OCI-LY7 (cell line): ENCODE results near the gene NIPBL. TPM values are rescaled to one million over a fixed set of nuclear protein-coding genes. Genes with fewer than 3 reads are reported as not detected.

ENCODE experiments used
- Bru-seq: library from RNA; stranded (reverse); fragments of 400-500 nt; gene quantifications from one replicate; lab custom pipeline; 2021; lab: Mats Ljungman, UMichigan
- BruChase-seq, 2 experiments: library from RNA; stranded (reverse); fragments of 400-500 nt; gene quantifications; one replicate each; lab custom pipeline; 2021; lab: Mats Ljungman, UMichigan
- BruUV-seq: library from RNA; stranded (reverse); fragments of 400-500 nt; replicated peaks from 2 replicates; lab custom pipeline; 2021; lab: Mats Ljungman, UMichigan
- CTCF ChIA-PET: fragments of 300-600 bp; sonication (Branson Sonifier 250); formaldehyde crosslinking; loops from one replicate; lab custom pipeline; 2022; ENCODE audit warnings: antibody characterized with exemption; ENCODE audit not compliant: unreplicated experiment; lab: Charles Lee
- POLR2A ChIA-PET: fragments of 300-600 bp; sonication (Branson Sonifier 250); formaldehyde crosslinking; loops from one replicate; lab custom pipeline; 2022; ENCODE audit warnings: antibody characterized with exemption; lab: Charles Lee
- DNase-seq: peaks from one replicate; pipeline ENCODE4 v3.0.0-alpha.2; 2015; ENCODE audit warnings: low spot score
- H2AFZ ChIP-seq: fragments of 200-600 bp; sonication (generic), shearing (Covaris generic); 2 replicates; pipeline ENCODE4 v1.6.1; 2014; ENCODE audit warnings: mild to moderate bottlenecking, antibody characterized with exemption, low read length, moderate library complexity
- H3K27ac ChIP-seq: fragments of 200-600 bp; sonication (generic); 2 replicates; pipeline ENCODE4 v1.5.1; 2014; ENCODE audit warnings: mixed run types, low read depth, mild to moderate bottlenecking, moderate library complexity, low read length, inconsistent platforms; ENCODE audit not compliant: poor library complexity, severe bottlenecking
- H3K36me3 ChIP-seq: fragments of 200-600 bp; sonication (generic); 2 replicates; pipeline ENCODE4 v1.6.1; 2014; ENCODE audit warnings: mild to moderate bottlenecking, antibody characterized with exemption, low read length, moderate library complexity, mixed read lengths; ENCODE audit not compliant: insufficient read depth
- H3K4me1 ChIP-seq: fragments of 200-600 bp; sonication (generic); 2 replicates; pipeline ENCODE4 v1.5.1; 2014; ENCODE audit warnings: mild to moderate bottlenecking, low read length; ENCODE audit not compliant: insufficient read depth, poor library complexity, severe bottlenecking
- H3K4me2 ChIP-seq: fragments of 200-600 bp; sonication (generic); 2 replicates; pipeline ENCODE4 v1.6.1; 2014; ENCODE audit warnings: mild to moderate bottlenecking, low read length
- H3K4me3 ChIP-seq: fragments of 200-600 bp; sonication (generic); 2 replicates; pipeline ENCODE4 v1.5.1; 2014; ENCODE audit warnings: mild to moderate bottlenecking, low read depth, low read length; ENCODE audit not compliant: poor library complexity, severe bottlenecking
- H3K79me2 ChIP-seq: fragments of 200-600 bp; sonication (generic); 2 replicates; pipeline ENCODE4 v1.6.1; 2016; ENCODE audit warnings: low read depth, mild to moderate bottlenecking, low read length, moderate library complexity, mixed read lengths; ENCODE audit not compliant: insufficient read depth
- H3K9me2 ChIP-seq: fragments of 200-600 bp; sonication (generic); 2 replicates; pipeline ENCODE4 v1.6.1; 2016; ENCODE audit warnings: mild to moderate bottlenecking, low read length, mixed read lengths; ENCODE audit not compliant: insufficient read depth
- H3K9me3 ChIP-seq: fragments of 200-600 bp; sonication (generic); 2 replicates; pipeline ENCODE4 v1.6.1; 2014; ENCODE audit warnings: mild to moderate bottlenecking, mixed run types, low read length, mixed read lengths
- H4K20me1 ChIP-seq: fragments of 200-600 bp; sonication (generic); 2 replicates; pipeline ENCODE4 v1.6.1; 2014; ENCODE audit warnings: mild to moderate bottlenecking, antibody characterized with exemption, low read length, moderate library complexity, mixed read lengths; ENCODE audit not compliant: insufficient read depth
- EZH2phosphoT487 ChIP-seq: fragments of 200-600 bp; sonication (generic); IDR thresholded peaks from 2 replicates; pipeline ENCODE4 v1.6.1; 2018; ENCODE audit warnings: low read depth, borderline replicate concordance, mild to moderate bottlenecking, mixed run types, antibody characterized with exemption, low read length, moderate library complexity, mixed read lengths
- intact Hi-C: fragments of 100-400 bp; cut with micrococcal nuclease; formaldehyde crosslinking; loops from one replicate; pipeline ENCODE4 v1.10.0; 2022; ENCODE audit not compliant: unreplicated experiment
- long read RNA-seq: library from polyadenylated mRNA; stranded (forward); transcript quantifications from one replicate; pipeline ENCODE4 v2.0.0, GENCODE V29; 2022
- total RNA-seq, 2 experiments: library from RNA; depleted of rRNA in 1 of 2; stranded (reverse); fragments of >200 nt in 1 of 2; shearing (Covaris generic) in 1 of 2; gene quantifications; 2 replicates each; pipeline ENCODE4 v1.2.3, GENCODE V29; 2014 to 2022
- TF ChIP-seq, protein P1 (sequence below): fragments of 200-600 bp; sonication (generic); conservative IDR thresholded peaks from 2 replicates; pipeline ENCODE4 v1.5.1; 2014; ENCODE audit warnings: mild to moderate bottlenecking, antibody characterized with exemption, low read length, moderate library complexity, mixed read lengths

The NIPBL gene
- total RNA-seq (2014; rRNA removed; shearing (Covaris generic)) = 24.9 and 29.1 TPM in 2 replicates
- 56.1 and 61.5 TPM in 2 replicates for total RNA-seq (2022)
- Bru-seq, nascent RNA = percentile 92 among the genes with signal in this experiment
- BruChase-seq, experiment 1, labeled RNA remaining after a 6-hour chase = percentile 77 among the genes with signal in this experiment
- percentile 85 among the genes with signal in this experiment for BruChase-seq, experiment 2, labeled RNA remaining after a 2-hour chase
- long read RNA-seq, partial matches to known transcripts = 11 of 19 reads
- long read RNA-seq, other reads (novel, unspliced or antisense) = 8 of 19 reads

- Histone ChIP-seq H3K9me2 (no peaks in the 10 kb centered on the region), H3K4me2 (peak within 1 kb of the TSS; percentile 98), H3K4me3 (peak within 1 kb of the TSS; percentile 82), H3K79me2 (peaks cover 96% of the 10 kb centered on the region), H3K36me3 (peaks cover 17% of the 10 kb centered on the region), H2AFZ (peak within 1 kb of the TSS; percentile 69), H4K20me1 (peaks cover 68% of the 10 kb centered on the region), H3K9me3 (no peaks in the 10 kb centered on the region), H3K4me1 (peaks cover 44% of the 10 kb centered on the region), H3K27ac (peak within 1 kb of the TSS; percentile 91)
- TF ChIP-seq, protein P1, sequence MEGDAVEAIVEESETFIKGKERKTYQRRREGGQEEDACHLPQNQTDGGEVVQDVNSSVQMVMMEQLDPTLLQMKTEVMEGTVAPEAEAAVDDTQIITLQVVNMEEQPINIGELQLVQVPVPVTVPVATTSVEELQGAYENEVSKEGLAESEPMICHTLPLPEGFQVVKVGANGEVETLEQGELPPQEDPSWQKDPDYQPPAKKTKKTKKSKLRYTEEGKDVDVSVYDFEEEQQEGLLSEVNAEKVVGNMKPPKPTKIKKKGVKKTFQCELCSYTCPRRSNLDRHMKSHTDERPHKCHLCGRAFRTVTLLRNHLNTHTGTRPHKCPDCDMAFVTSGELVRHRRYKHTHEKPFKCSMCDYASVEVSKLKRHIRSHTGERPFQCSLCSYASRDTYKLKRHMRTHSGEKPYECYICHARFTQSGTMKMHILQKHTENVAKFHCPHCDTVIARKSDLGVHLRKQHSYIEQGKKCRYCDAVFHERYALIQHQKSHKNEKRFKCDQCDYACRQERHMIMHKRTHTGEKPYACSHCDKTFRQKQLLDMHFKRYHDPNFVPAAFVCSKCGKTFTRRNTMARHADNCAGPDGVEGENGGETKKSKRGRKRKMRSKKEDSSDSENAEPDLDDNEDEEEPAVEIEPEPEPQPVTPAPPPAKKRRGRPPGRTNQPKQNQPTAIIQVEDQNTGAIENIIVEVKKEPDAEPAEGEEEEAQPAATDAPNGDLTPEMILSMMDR = no peak
- TF ChIP-seq EZH2phosphoT487 = no peak
- BruUV-seq = no TSS peak
- DNase-seq = peak; percentile 93
- intact Hi-C loops = loop anchor here (1.0 to 10.0 kb wide), 6 partner anchors 66 to 1962 kb away; partner anchors contain the start of genes BRIX1 and RAD1
- CTCF ChIA-PET = no interaction called here
- POLR2A ChIA-PET = interaction anchor here (0.6 to 2.3 kb wide), 5 partner anchors 9 to 461 kb away, joined by 3 to 11 read pairs (median 4); no protein-coding TSS in a partner anchor
These were observed at the start of gene NIPBL for GRCh38 chr5:36876299-36876964. TSS of gene NIPBL (plus strand) at chr5:36876769. CDS start at chr5:36953697, 76,928 bp downstream.

- Histone ChIP-seq H3K4me3 (no peak overlapping the region), H3K79me2 (no peaks in the 10 kb centered on the region), H2AFZ (no peak overlapping the region), H3K36me3 (no peaks in the 10 kb centered on the region), H3K9me2 (no peaks in the 10 kb centered on the region), H3K9me3 (no peaks in the 10 kb centered on the region), H3K4me1 (no peaks in the 10 kb centered on the region), H3K27ac (no peak overlapping the region), H3K4me2 (no peak overlapping the region), H4K20me1 (no peaks in the 10 kb centered on the region)
- ChIA-PET CTCF (no interaction called here), POLR2A (interaction anchor here (1.0 kb wide), 1 partner anchor 14 kb away, joined by 3 read pairs; no protein-coding TSS in a partner anchor)
- no peak for TF ChIP-seq EZH2phosphoT487
- TF ChIP-seq, protein P1 = no peak
- BruUV-seq = no TSS peak
- intact Hi-C loops = no loop called here
- DNase-seq = no peak
These were observed 44.3 kb upstream of the NIPBL start for GRCh38 chr5:36832274-36832673.
